ENCODE results near the gene CELF4.

Gene CELF4

GRCh38 chr18:37457341-37457740 is 108.3 kb downstream of the CELF4 start:
- no peak for DNase-seq

- no peak for DNase-seq
These were observed 108.7 kb downstream of the CELF4 start for GRCh38 chr18:37456873-37457272.

GRCh38 chr18:37456395-37456794 is 109.2 kb downstream of the CELF4 start:
- no peak for DNase-seq

GRCh38 chr18:37453752-37454151 is 111.8 kb downstream of the CELF4 start:
- no peak for DNase-seq

GRCh38 chr18:37452682-37453385 is 112.8 kb downstream of the CELF4 start:
- DNase-seq, result peak; percentile 17

- DNase-seq, result no peak
These were observed 113.6 kb downstream of the CELF4 start for GRCh38 chr18:37452015-37452414.

GRCh38 chr18:37451239-37451825 is 114.3 kb downstream of the CELF4 start:
- DNase-seq, result no peak

GRCh38 chr18:37450434-37451132 is 115.0 kb downstream of the CELF4 start:
- no peak for DNase-seq

GRCh38 chr18:37449618-37450017 is 116.0 kb downstream of the CELF4 start:
- DNase-seq, result no peak

GRCh38 chr18:37448946-37449345 is 116.7 kb downstream of the CELF4 start:
- no peak for DNase-seq

GRCh38 chr18:37447962-37448888 is 117.4 kb downstream of the CELF4 start:
- DNase-seq, result no peak

- no peak for DNase-seq
These were observed 119.8 kb downstream of the CELF4 start for GRCh38 chr18:37445836-37446235.

GRCh38 chr18:37445368-37445767 is 120.2 kb downstream of the CELF4 start:
- DNase-seq, result no peak

GRCh38 chr18:37443325-37444055 is 122.1 kb downstream of the CELF4 start:
- no peak for DNase-seq

- DNase-seq, result no peak
These were observed 123.1 kb downstream of the CELF4 start for GRCh38 chr18:37442477-37442876.

- no peak for DNase-seq
These were observed 123.8 kb downstream of the CELF4 start for GRCh38 chr18:37441821-37442220.

GRCh38 chr18:37440206-37440605 is 125.4 kb downstream of the CELF4 start:
- no peak for DNase-seq

GRCh38 chr18:37438417-37439180 is 127.0 kb downstream of the CELF4 start:
- DNase-seq, result no peak

- no peak for DNase-seq
These were observed 129.6 kb downstream of the CELF4 start for GRCh38 chr18:37435996-37436395.

- DNase-seq, result no peak
These were observed 130.3 kb downstream of the CELF4 start for GRCh38 chr18:37435150-37435867.

All from kidney glomerular epithelial cell (primary cell).